MM.1S (cell line): ENCODE results near the gene NLRP6.

Experiments used
- CTCF ChIP-seq: fragments of 300-600 bp; sonication (generic); IDR thresholded peaks from 2 replicates; pipeline ENCODE4 v1.5.1; 2016; ENCODE audit warnings: antibody characterized with exemption, low read length, mixed read lengths
- EZH2 ChIP-seq: fragments of 300-600 bp; sonication (generic); optimal IDR thresholded peaks from 2 replicates; pipeline ENCODE3; 2017; ENCODE audit warnings: low read depth, mild to moderate bottlenecking, antibody characterized with exemption, low read length, mixed read lengths
- EZH2phosphoT487 ChIP-seq: fragments of 300-600 bp; sonication (generic); IDR thresholded peaks from 2 replicates; pipeline ENCODE4 v1.6.1; 2018; ENCODE audit warnings: antibody characterized with exemption, low read length

DNA sequence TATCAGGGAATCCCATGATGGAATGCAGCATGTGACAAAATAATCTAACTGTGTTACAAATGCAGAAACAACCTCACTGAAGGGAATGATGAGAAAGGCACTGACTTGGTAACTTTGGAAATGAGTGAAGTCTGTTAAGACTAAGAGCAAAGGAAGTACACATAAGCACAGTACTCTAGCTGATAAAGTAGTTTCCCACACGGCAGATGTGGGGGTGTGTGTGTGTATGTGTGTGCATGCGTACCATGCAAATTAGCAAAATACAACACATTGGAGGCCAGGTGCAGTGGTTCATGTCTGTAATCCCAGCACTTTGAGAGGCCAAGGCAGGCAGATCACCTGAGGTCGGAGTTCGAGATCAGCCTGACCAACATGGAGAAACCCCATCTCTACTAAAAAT lies 16.6 kb upstream of the NLRP6 start:
- TF ChIP-seq CTCF (no peak), EZH2 (no peak), EZH2phosphoT487 (no peak)
